Brain microvascular endothelial cell (primary cell): ENCODE measurements around the gene MED27.

Experiments
- DNase-seq: peaks from one replicate; pipeline ENCODE4 v3.0.0-alpha.2; 2020
- H3K27ac ChIP-seq: fragments of 250-450 bp; sonication (Bioruptor Pico); 2 replicates; pipeline ENCODE4 v1.5.1; 2020; ENCODE audit warnings: mild to moderate bottlenecking, moderate library complexity
- H3K27me3 ChIP-seq: fragments of 250-450 bp; sonication (Bioruptor Pico); replicated peaks from 2 replicates; pipeline ENCODE4 v1.5.1; 2020; ENCODE audit warnings: mild to moderate bottlenecking
- H3K36me3 ChIP-seq: fragments of 250-450 bp; sonication (Bioruptor Pico); replicated peaks from 2 replicates; pipeline ENCODE4 v1.5.1; 2020; ENCODE audit warnings: mild to moderate bottlenecking
- H3K4me3 ChIP-seq: 2 replicates; pipeline ENCODE4 v1.5.1; 2011; ENCODE audit warnings: low read depth, mild to moderate bottlenecking, control low read depth, low read length, moderate library complexity
- in situ Hi-C: cut with HindIII; loops from 2 replicates; pipeline ENCODE4 v1.10.0; 2017; ENCODE audit warnings: low sequenced_read_pairs, low pct_ligation_motif_present
- TF ChIP-seq, protein P1 (sequence below): IDR thresholded peaks from 2 replicates; pipeline ENCODE4 v1.5.1; 2011; ENCODE audit warnings: low read depth, mild to moderate bottlenecking, moderate library complexity, low read length, control low read depth, inconsistent platforms; ENCODE audit errors: missing control alignments

The MED27 gene

DNA sequence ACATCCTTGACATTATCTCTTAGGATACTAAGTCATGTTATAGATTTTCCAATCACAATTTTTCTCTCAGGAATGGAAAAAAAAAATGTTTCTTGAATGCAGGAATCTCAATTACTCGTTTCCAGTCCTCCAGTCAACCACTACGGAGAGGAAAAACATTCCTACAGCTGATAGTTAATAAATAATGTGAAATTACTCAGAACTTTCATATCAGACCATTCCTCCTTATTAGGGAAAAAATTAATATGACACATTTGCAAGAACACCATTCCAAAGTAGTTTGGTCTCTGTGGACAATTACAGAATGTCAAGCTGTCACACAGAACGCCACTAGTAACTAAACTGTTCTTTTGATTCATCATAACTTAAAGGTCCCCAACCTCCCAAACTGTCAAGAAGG lies 31.5 kb downstream of the MED27 start:
- no peak for DNase-seq
- H3K4me3 ChIP-seq: no peak overlapping the region
- no peak overlapping the region for H3K27ac ChIP-seq
- H3K27me3 ChIP-seq: no peaks in the 10 kb centered on the region
- TF ChIP-seq, protein P1, sequence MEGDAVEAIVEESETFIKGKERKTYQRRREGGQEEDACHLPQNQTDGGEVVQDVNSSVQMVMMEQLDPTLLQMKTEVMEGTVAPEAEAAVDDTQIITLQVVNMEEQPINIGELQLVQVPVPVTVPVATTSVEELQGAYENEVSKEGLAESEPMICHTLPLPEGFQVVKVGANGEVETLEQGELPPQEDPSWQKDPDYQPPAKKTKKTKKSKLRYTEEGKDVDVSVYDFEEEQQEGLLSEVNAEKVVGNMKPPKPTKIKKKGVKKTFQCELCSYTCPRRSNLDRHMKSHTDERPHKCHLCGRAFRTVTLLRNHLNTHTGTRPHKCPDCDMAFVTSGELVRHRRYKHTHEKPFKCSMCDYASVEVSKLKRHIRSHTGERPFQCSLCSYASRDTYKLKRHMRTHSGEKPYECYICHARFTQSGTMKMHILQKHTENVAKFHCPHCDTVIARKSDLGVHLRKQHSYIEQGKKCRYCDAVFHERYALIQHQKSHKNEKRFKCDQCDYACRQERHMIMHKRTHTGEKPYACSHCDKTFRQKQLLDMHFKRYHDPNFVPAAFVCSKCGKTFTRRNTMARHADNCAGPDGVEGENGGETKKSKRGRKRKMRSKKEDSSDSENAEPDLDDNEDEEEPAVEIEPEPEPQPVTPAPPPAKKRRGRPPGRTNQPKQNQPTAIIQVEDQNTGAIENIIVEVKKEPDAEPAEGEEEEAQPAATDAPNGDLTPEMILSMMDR: no peak
- in situ Hi-C loops: no loop called here
- no peaks in the 10 kb centered on the region for H3K36me3 ChIP-seq

DNA sequence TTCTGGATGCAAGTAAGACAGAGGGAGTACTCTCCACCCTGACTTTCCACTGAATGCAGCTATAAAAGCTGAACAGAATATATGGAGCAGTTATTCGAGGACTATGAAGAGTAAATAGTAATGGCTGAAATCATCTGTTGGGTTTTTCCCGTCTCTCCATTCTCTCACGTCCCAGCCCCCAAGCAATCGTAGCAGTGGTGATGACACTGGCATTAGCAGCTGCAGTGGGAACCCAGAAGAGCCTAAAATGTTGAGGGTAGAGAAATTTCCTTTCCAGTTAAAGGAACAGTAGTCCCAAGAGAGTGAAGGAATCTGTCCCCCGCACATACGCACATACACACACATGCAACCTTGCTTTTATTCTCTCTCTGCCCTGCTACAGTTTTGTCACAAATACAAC lies 33.2 kb downstream of the MED27 start:
- DNase-seq: peak; percentile 24
- Histone ChIP-seq H3K27ac (no peak overlapping the region), H3K4me3 (no peak overlapping the region), H3K27me3 (no peaks in the 10 kb centered on the region), H3K36me3 (no peaks in the 10 kb centered on the region)
- TF ChIP-seq, protein P1: no peak
- in situ Hi-C loops: no loop called here

DNA sequence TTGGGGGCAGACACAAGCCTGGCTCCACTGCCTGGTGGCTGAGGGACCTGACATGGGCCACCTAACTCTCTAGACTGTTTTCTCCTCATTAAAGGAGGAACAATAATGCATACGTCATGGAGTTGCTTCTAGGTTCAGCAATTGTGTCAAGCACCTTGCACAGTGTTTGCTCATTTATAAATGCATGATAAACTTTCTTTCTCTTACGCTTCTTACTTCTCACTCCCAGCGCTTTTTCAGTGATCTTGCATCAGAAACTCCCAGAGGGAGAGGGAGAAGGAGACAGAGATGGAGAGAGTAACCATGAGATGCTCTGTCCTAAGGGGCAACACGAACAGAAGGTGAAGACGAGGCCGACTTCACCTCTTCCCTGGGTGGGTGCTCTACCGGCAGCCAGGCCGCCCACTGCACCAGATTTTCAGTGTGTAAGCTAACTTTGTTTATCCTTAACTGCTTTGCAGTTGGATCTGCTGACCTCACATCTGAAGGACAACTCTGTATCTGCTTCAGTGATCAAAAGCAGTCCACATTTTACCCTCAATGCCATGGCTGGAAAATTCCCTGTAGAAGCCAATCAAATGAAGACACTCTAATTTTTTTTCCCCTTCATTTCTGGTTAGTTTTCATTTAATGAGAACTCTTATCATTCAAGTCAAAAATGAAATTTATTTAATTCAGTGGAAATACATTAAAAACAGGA lies 35.3 kb downstream of the MED27 start:
- Histone ChIP-seq H3K4me3 (no peak overlapping the region), H3K27me3 (no peaks in the 10 kb centered on the region), H3K27ac (no peak overlapping the region), H3K36me3 (no peaks in the 10 kb centered on the region)
- TF ChIP-seq, protein P1: no peak
- in situ Hi-C loops: no loop called here
- no peak for DNase-seq

DNA sequence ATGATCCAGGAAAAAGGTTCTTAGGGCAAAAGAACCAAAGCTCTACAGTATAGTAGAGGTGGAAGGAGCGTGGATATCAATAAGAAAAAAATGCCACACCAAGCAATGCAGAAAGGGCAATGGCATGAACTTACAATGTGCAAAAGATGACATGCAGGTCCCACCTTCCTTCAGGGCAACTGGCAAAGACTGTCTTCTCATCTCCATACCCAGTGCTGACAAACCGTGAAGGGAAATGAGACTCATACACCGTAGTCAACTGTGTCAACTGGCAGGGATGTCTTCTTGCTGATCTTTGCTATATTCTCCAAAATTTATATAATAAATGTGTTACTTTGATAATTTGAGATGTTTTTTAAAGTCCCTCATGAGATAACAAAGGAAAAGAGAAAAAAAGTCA lies 36.0 kb downstream of the MED27 start:
- Histone ChIP-seq H3K27ac (no peak overlapping the region), H3K27me3 (no peaks in the 10 kb centered on the region), H3K36me3 (no peaks in the 10 kb centered on the region), H3K4me3 (no peak overlapping the region)
- TF ChIP-seq, protein P1: no peak
- in situ Hi-C loops: no loop called here
- no peak for DNase-seq

DNA sequence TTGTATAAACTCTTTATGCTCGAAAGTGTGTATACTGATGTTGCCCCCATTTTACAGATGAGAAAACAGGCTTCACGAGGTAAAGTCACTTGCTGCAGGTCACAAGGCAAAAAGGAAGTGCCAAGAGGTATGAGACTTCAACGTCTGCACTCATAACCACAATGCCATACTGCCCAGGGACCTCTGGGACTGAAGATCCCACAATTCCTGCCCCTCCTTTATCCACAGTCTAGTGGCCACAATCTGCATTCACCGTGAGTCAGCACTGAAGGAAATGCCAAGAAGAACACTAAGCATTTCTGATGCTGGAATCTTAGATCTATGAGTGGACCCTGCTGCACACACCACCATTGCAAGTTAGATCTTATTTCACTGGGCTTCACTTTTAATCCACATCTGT lies 37.3 kb downstream of the MED27 start:
- H3K4me3 ChIP-seq: no peak overlapping the region
- H3K36me3 ChIP-seq: no peaks in the 10 kb centered on the region
- H3K27me3 ChIP-seq: no peaks in the 10 kb centered on the region
- TF ChIP-seq, protein P1: no peak
- in situ Hi-C loops: no loop called here
- DNase-seq: peak; percentile 95
- H3K27ac ChIP-seq: peak overlapping the region; percentile 81

DNA sequence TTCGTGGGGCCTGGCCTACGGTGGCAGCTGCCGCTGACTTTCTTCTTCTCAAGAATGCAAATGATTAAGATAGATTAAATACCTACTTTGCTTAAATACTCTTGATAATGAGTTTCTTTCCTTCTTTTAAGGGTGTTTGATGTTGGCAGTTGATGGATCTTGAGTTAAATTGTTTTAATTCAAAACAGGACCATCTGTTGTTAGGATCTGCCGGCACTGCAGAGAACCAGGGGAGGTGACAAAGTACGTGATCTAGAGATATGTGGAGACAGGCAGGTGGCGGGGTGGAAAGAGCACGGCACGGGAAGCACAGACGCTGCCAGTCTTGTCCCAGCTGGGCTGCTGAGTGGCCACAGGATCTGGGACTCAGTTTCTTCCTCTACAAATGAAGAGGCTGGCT lies 37.9 kb downstream of the MED27 start:
- in situ Hi-C loops: no loop called here
- DNase-seq: no peak
- Histone ChIP-seq H3K27me3 (no peaks in the 10 kb centered on the region), H3K4me3 (no peak overlapping the region), H3K36me3 (no peaks in the 10 kb centered on the region), H3K27ac (peak overlapping the region; percentile 38)
- TF ChIP-seq, protein P1: no peak
